HG03460 (cell line): Measurements from ENCODE around the gene FAM241A.
"Not testable (repeated sequence)": the region's sequence is repeated elsewhere in the genome, so short reads cannot be mapped to it uniquely, and the experiment has no call there.

ENCODE experiments used
- ATAC-seq: cut with Tn5 transposase; IDR thresholded peaks from one replicate; pipeline ENCODE4 v1.9.1; 2021; ENCODE audit not compliant: unreplicated experiment

FAM241A gene

DNA sequence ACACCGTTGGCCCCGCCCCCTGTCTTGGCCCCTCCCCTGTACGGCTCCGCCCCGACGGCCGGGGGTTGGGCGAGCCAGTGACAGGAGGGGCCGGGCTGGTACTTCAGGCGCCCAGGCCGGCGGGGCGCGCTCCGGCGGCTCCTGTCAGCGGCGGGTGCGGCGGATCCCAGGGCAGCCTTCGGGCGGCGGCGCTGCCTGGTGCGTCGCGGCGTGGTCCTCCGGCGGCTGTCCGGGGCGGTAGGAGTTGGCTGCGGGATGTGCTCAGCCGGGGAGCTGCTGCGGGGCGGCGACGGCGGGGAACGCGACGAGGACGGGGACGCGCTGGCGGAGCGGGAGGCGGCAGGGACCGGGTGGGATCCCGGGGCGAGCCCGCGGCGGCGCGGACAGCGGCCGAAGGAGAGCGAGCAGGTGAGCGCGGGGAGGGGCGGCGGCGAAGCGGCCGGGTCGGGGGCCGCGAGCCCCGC, at the start of gene FAM241A:
FAM241A (plus strand) TSS at position 129 of the 464 bp plus-strand sequence; CDS start at position 256, 127 bp downstream.
- ATAC-seq, result peak; percentile 90

DNA sequence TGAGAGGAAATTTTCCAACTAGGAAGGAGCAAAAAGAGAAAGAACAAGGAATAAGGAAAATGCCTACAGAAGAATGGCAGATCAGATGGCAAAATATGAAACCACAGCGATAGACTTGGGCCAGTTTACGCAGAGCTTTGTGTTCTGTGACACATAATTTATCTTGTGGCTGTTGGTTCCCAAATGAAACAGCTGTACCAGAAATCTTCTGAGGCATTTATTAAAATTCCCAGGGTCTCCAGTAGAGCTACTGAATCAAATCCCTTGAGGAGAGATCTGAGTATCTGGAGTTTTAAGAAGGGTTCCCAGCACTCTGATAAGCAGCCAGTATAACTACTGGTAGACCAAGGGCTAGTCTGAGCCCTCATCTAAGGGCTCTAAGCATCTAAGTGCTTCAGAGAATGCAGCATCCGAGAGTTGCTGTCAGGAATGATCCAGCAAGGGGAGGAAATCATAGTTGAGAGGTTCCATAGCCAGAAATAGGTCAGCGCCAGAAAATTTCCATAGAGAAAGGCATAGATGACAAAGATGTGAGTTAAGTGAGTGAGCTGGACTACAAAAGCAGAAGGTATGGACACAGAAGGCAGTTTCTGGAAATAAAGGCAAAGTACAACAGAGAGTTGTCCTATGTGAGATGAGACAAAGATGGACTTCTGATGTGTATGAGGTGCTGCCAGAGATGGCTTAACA, 46.3 kb upstream of the FAM241A start:
- ATAC-seq, result no peak

DNA sequence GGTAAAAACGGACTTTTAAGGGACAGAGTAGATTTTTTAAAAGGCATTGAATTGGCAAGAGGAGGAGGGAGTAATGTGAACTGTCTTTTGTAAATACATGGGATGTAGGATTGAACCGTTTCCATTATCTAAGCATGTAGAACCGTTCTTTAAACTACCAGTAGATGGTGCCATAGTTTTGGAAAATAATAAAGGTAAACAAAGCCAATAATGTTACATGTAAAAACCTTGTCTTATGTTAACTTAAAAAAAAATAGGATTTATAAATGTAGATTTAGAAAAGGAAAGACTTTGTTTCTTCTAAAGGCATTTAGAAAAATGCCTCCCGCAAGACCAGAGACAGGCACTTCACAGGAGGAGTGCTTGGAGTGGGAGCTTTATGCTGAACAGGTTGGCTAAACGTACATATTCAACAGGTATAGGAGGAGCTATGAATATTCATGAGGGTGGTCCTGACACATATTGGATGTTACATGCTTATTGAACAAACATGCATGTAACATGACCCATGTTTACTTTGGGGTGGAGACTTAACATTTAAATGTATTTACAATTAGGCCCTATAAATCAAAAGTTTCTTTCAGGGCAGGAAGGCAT, 45.5 kb upstream of the FAM241A start:
- ATAC-seq, result peak; percentile 72

DNA sequence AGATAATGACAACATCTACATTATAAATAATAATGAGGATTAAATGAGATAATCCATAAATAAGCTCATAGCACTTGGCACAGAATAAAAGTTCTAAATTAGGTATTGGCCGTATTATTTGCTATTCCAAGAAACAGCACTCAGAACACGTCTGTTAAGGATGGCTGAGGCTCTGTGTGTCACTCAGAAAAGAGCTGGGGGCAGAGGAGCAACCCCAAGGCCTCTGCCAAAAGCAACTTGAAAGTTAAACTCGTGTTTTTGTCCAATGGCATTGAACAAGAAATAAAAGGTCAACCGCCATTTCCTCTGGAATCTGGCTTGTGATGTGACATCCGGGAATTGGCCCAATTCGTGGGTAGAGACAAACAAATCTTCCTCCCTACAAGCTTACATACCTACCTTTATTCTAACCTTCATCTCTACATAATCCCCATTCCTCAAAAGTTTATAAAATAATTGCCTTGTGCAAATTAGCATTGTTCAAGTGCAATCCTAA, 42.3 kb upstream of the FAM241A start:
- ATAC-seq, result no peak

DNA sequence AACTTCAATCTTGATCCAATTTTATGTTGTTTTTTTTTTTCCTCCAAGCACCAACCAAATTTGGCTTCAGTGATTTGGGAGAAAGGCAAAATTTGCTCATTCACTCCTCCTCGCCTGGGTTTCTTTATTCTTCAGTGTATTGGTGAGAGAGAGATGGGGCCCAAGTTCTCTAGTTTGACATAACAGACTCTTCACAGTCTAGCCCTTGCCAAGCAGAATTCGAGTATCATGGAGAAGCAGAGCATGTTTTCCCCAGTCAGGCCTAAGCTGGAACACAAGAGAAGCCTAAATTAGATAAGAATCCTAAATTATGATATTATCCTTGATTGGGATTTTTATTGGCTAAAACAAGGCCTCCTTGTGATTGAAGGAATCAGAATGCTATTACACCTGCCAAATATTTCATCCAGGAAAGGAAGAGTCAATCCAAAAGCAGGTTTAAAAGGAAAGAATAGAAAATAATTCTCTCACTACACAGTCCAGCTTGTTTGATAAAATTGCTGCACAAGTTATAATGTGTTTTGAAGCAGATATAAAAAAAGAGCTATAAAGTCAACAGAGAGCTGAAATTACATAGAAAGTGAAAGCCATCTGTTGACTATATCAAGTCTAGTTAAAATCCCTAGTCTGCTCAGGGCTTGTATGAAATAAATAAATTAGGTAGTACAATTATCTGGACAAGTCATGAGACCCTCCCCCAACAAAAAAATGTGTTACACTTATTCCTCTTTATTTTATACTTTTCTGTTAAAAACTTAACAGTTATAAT, 39.9 kb upstream of the FAM241A start:
- no peak for ATAC-seq

DNA sequence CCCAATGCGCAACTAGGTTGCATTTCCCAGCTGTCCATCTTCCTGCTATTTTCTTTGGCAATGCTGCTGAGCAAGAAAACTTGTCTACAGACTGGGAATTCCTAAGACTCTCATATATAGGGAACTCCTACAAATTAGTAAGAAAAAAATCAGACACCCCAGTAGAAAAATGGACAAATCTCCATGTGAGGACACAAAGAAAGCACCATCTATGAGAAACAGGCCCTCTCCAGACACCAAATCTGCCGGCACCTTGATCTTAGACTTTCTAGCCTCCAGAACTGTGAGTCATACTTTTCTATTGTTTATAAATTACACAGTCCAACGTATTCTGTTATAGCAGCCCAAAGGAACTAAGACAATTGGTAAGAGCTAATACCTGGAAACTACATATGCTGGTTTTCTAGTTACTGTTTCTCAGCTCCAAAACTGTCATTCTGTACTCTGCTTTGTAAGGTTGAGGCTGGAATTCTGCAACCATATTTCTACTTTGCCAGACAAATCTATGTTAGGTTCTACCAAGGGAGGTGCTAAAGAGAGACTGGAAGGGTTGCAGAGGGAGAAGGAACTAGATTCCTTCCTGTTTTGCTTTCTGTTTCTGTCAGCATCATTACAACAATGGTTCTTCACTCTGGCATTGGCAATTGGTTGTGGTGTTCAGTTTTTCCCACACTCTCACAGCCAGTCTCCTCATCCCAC, 35.7 kb upstream of the FAM241A start:
- ATAC-seq, result peak; percentile 72

DNA sequence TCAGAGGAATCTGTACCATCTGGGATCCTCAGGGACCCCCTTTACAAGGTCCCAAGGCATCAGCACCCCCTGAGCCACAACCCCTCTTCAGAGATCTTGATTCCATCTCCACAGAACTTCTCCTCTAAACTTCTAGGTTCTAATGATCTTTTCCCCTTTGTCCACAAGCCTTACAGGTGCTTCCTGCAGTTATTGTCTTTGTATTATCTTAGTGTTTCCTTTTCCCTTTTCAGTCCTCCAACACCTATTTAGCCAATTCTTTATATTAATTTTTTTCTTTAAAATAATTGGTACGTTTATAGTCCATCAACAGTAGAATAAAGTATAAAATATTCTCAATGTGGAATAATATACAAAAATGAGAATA, 35.2 kb upstream of the FAM241A start:
- ATAC-seq, result no peak

DNA sequence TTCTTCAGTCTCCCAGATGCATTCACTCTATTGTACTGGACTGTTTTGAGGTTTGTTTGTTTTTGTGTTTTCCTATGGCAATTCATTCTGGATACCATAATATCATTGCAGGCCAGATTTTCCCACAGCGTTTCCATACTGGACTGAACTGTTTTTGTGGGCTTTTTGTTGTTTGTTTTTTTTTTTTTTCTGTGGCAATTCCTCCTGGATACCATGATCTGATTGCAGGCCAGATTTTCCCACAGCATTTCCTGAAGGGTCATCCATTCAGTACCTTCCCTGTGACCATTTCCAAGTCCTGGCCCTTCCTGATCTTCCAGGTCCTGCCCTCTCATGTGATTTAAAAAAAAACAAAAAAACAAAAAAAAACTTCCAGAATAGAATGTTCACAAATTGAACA, 33.9 kb upstream of the FAM241A start:
- no peak for ATAC-seq

DNA sequence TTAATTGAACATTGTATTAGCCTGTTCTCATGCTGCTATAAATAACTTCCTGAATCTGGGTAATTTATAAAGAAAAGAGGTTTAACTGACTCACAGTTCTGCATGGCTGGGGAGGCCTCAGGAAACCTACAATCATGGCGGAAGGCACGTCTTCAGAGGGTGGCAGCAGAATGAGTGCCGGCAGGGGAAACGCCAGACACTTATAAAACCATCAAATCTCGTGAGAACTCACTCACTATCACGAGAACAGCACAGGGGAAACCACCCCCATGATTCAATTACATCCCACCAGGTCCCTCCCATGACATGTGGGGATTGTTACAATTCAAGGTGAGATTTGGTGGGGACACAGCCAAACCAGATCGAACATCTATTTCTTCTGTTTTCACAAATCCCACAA, 33.2 kb upstream of the FAM241A start:
- not testable (repeated sequence) for ATAC-seq

DNA sequence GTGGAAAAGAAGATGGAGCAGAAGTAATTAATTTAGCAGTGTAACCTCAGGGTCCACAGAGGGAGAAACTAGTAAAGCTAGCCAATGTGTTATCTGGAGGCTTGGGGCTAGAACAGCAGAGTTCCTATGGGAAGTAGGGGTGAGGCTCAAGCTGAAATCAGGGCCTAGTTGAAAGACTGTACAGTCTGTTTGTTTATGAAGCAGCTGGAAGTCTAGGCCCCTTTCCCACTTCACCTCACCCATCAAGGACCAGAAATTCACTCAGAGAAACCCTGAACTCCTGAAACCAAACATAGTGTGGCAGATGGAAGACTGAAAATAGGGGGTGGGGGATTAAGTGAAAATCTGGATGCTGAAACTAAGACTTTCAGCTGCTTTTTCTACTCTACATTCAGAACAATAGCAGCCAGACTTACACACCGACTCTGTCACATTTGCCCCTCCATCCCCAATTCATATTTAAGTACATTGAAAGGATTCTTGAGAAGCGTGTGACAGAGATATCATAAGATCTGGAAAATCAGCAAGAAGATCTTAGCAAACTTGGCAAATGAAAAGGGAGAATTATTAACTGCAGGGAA, 32.6 kb upstream of the FAM241A start:
- no peak for ATAC-seq

DNA sequence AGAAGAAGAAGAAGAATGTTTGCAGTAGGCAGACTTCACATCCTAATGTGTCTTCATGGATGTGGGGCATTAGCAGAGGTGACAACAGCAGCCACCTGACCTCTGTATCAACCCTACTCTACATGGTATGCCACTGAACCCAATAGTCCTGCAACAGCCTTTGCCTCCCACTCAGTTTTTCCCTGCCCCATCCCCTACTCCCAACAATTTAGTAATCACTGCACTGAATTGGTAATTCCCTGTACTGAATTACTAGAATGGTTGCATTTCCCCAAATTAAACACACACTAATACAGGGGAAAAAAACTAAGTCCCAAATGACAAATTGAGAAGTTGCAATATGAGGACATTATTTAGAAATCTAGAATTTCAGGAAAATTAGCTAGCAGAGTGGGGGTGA, 31.4 kb upstream of the FAM241A start:
- no peak for ATAC-seq

DNA sequence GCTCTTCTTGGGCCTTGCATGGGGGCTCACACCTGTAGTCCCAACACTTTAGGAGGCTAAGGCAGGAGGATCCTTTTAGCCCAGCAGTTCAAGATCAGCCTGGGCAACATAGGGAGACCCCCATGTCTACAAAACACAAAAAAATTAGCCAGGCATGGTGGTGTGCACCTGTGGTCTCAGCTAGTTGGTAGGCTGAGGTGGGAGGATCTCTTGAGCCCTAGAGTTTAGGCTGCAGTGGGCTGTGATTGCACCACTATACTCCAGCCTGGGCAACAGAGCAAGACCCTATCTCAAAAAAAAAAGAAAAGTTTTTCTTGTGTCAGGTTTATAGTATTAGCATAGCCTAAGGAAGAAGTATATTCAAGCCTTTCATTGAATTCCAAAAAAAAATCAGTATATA, 30.8 kb upstream of the FAM241A start:
- no peak for ATAC-seq

DNA sequence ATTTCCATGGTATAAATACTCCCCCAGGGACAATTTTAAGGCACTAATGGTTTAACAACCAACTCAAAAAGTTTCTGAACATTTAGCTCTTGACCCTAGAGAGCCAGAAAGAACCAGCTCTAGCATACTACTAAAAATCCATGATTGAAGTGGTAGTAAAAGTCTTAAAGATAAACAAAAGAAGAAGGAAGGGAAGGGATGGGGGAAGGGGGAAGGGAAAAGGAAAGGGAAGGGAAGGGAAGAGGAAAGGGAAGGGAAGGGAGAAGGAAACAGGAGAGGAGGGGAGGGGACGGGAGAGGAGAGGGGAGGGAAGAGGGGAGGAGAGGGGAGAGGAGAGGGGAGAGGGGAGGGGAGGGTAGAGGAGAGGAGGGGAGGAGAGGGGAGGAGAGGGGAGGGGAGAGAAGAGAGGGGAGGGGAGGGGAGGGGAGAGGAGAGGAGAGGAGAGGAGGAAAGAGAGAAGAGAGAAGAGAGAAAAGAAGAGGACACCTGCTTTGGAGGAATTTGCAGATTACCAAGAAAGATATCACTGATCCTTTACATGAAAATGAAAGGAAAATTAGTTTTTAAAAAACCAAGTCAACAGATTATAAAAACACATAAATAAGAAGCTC, 26.4 kb upstream of the FAM241A start:
- ATAC-seq, result no peak

DNA sequence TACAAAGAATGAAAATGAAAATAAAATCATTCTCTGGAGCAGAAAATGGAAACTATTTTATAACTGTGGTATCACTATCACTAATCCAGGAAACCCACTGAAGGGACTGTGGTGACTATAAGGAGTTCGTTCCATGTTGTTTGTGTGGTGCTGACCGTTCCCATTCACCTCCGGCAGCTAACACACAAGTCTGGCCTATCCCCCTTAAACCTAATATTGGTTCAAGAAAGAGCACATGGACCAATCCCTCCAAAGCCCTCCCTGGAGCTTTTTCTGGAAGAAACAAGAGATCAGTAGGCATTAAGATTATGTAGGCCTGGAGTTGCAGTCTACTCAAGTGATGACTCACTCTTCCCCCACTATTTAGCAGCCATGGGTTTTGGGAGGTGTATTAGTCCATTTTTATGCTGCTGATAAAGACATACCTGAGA, 25.9 kb upstream of the FAM241A start:
- peak; percentile 78 for ATAC-seq

DNA sequence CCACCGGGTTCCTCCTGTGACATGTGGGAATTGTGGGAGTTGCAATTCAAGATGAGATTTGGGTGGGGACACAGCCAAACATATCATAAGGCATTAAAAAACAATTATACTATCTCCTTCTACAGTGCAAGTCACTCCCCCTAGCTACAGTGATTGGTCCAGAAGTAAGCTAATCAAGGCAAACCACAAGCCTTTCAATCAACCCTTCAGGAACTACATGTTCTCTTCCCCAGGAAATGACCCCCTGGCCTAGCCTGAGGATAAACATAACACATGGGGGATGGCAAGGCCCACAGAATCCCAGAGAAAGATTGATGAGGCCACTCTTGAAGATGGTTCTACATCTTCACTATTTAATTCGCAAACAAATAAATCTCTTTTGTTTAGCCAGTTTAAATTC, 25.2 kb upstream of the FAM241A start:
- no peak for ATAC-seq

DNA sequence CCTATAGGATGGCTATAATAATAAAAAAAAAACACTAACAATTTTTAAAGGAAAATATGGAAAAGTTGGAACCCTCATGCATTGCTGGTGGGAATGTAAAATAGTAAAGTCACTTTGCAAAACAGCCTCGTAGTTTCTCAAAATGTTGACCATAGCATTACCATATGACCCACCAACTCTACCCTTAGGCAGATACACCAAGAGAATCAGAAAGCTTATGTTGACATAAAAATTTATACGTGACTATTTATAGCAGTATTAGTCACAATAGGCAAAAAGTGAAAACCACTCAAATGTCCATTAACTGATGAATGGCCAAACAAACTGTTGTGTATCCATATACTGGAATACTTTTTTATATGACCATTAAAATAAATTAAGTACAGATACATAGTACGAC, 19.8 kb upstream of the FAM241A start:
- no peak for ATAC-seq

DNA sequence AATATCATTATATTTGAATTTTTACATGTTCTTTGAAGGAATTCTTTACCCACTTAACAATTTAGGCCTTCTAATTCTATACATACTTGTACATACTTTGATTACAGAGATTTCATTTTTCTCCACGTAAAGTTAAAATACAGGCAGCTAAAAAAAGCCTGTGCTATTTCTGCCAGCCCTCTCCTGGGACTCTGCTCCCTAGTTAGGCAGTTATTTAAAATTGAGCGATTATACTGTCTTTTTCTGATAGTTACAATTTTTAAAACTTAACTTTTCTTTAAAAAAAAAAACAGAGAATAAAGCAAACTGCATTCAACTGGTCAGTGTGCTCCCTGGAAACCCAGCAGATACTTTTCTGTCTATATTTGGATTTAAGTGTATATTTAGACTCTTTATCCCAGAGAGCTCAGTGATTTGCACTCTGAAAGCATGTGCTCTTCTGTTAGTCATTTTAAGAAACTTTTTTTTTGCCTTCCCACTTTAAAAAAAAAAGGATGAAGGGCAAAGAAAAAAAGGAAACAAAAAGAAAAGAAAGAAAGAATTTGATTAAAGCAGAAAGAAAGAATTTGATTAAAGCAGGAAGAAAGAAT, 18.1 kb upstream of the FAM241A start:
- no peak for ATAC-seq

DNA sequence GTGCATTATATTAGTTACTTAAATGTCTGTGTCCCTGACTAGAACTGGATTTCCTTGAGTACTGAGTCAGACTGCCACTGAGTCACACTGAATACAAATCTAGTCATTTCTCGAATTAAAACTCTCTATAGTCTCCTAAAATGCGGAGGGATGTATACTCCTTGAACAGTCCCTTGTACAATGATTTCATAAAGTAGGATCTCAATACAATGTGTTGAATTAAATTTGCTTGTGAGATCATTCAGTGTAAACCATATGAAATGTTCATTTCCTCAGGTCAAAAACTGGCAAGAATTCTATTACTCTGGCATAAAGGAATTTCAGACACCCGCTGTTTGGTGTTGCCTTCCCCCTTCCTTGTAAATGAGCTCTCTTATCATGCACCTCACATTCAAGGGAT, 17.5 kb upstream of the FAM241A start:
- ATAC-seq, result no peak

DNA sequence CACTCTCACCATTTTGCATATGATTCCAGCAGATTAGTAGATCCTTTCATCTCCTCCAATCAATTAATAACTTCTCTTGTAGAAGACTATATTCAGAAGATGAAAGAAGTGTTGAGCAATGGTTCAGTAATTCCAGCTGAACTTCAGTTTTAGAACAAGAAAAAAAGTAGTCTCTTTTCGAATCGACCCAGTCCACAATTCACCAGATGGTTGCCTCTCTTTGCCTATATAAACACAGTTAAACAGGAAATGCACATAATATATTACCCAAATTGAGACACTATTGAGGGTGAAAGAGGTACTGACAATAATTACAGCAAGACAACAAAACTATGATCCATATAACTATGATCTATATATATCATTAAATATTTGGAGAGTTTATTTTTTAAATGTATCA, 16.8 kb upstream of the FAM241A start:
- peak; percentile 63 for ATAC-seq

DNA sequence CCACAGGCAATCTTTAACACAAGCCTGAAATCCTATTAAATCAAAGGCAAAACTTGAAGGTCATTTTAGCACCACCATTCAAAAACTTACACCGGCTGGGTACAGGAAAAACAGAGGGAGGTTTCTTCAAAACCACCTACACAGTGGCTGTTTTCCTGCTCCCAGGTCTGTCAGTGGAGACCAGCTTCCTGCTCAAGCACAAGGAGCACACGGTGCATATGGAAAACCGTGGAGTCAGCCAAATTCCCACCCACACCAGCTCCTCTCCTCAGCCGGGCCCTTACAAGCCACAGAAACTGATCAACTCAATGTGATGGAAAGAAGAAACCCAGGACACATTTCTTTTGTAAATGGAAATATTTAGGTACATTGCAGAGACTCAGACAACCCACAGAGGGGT, 14.3 kb upstream of the FAM241A start:
- ATAC-seq, result no peak
